ENCODE data around the gene NAAA.
A peak's percentile ranks its signal among the peaks of the same experiment; 100 is the strongest.
"Not testable (repeated sequence)": the region's sequence is repeated elsewhere in the genome, so short reads cannot be mapped to it uniquely, and the experiment has no call there.

NAAA gene

DNA sequence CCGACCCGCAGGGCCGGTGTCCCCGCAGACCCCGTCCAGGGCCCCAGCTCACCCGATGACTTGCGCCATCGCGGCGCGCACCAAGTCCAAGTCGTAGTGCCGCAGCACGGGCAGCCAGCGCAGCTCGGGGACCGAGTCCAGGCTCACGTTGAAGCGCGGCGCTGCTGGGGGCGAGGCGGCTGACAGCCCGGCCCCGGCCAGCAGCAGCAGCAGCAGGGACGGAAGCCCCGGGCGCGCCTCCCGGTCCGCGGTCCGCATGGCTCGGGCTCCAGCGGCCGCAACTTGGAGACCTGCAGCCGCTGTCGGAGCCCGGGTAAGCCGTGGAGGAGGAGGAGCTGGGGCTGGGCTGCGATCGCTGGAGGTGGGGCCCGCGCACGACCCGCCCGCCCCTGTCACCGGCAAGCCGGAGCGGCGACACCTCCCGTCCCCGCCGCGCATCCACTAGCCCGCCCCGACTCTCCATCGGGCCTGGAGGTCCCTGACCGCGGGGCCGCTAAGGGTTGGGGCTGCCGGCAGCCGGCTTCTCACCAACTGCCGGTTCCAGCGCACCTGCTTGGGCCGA lies at the start of gene NAAA:
Gene NAAA (minus strand): TSS at position 322 of the 562 bp plus-strand sequence. CDS start 64 bp downstream, at position 258.
- peak; percentile 29 for DNase-seq

DNA sequence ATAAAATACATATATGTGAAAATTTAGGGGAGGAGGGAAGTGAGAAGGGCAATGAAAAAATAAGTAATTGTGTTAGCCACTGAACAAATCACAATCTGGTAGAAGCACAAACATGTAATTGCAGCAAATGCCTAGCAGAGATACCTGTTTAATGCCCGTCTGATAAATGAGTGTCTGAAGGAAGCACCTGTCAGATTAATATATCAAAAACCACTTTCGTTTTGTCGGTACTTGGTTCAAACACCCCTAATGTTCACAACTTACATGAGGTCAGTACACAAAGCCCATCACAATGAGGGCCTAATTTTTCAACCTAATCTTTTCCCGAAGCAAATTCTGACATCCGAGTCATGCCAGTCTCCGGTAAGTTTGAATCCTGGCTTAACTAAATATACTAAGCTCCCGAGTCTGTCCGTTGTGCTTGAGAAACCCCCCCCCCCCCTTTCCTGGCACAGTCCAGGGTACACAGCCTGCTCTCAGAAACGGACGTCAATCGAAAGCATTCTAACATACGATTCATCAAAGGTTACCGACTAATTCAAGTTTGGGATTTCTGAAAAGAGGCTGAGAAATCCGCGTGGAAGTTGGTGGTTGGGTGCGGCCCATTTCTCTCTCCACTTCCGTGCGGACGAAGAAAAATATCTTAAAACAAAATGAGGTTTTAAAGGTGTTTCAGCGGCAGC lies 49.2 kb upstream of the NAAA start:
- no peak for DNase-seq

DNA sequence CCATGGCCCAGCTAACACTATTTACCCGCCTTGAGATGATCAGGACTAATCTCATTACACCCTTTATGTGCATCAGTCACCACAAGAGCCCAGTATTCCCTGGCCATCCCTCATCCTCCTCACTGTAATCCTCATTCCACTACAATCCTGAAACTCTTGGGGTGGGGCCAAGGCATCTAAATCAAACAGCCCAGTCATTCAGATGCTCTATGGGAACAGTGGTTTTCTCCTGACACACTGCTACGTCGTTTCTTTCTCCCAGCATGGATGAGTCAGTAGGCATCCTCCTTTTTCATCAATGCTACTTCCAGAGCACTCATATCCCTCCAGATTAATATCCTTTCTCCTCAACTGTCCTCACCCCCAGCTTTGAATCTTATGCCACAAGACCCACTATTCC lies 44.3 kb upstream of the NAAA start:
- DNase-seq = no peak

DNA sequence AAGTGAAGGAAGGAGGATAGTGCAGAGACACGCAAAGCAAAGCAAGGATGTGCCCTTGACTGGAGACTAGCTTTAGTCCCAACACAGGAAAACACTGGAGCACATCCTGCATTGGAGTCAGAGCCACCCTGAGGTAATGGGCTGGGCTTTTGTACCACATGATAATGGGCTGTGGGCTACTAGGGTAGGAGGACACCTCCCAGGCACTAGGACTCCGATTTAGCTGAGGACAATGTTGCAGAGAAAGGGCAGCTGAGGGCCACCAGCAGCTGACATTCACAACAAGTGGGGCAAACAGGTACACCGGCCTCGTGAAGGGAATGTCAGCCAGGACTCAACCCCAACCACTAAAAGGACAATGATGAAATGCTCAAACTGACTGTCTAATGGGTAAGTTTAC lies 39.8 kb upstream of the NAAA start:
- no peak for DNase-seq

DNA sequence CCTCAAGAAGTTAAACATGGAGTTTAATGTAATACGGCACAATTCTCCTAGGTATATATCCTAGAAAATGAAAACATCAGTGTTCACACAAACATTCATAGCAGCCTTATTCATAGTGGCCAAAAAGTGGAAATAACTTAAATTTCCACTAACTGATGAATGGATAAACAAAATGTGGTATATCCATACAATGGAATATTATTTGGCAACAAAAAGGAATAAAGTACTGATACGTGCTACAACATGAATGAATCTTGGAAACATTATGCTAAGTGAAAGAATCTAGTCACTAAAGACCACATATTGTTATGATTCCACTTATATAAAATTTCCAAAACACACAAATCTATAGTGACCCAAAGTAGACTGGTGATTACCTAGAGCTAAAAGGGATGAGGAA lies 35.4 kb upstream of the NAAA start:
- DNase-seq = no peak

DNA sequence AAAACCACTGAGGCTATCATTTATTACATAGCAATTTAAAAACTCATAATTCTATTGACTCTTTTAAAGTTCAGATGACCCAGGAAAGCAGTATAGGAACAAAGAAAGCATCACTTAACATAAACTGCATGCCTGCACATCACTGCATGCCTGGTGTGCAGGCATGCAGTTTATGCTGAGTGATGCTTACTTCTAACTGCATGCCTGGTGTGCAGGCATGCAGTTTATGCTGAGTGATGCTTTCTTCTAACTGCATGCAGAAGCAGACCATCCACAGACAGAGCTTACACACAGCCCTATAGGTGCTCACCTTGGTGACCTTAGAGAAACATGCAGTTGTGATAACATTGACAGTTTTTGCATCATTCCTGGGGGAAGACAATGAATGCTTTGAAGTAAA lies 33.0 kb upstream of the NAAA start:
- no peak for DNase-seq

DNA sequence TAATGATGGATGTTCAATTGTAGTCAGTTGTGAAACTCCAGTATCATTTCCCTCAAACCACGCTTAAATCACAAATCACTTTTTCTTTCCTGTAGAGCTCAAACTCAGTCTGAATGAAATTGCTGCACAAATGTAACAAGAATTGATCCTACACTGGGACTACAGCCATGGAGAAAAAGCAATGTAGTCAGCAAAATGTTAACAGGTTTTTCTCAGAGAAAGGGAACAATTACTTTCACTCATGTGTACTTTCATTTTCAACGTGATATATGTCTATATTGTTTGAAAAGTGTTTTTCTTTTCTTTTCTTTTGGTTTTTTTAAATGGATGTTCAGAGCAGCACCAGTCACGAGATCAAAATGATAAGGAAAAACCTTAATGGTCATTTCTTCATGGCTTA lies 27.3 kb upstream of the NAAA start:
- DNase-seq = no peak

DNA sequence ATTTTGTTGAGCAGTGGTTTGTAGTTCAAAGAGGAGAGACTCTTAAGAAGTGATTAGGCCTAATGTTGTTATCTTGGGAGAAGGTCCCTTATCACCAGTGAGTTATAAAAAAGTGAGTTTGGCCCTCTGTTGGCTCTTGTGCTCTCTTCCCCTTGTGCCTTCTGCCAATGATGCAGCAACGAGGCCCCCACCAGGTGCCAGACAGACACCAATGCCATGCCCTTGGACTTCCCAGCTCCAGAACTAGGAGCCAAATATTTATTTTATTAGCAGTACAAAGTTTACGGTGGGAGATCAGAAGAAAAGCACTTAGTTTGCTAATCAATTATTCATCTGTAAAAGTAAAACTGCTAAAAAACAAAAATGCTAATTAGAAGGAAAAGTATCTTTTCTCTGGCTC lies 22.7 kb upstream of the NAAA start:
- no peak for DNase-seq

DNA sequence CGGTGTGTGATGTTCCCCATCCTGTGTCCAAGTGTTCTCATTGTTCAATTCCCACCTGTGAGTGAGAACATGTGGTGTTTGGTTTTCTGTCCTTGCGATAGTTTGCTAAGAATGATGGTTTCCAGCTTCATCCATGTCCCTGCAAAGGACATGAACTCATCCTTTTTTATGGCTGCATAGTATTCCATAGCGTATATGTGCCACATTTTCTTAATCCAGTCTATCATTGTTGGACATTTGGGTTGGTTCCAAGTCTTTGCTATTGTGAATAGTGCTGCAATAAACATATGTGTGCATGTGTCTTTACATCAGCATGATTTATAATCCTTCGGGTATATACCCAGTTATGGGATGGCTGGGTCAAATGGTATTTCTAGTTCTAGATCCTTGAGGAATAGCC lies 21.3 kb upstream of the NAAA start:
- DNase-seq = not testable (repeated sequence)

DNA sequence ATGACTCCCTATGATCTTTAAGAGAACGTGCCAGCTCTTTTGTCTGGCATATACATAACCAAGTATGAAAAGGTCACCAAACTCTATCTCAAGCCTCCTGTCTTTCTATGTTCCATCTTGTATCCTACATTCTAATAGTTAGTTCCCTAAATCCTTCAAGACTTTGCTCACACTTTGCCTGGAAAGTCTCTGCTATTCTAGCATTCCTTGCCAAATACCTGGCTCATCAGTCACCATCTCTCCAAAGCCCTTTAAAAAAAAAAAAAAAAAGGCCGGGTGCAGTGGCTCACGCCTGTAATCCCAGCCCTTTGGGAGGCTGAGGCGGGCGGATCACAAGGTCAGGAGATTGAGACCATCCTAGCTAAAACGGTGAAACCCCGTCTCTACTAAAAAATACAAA lies 17.7 kb upstream of the NAAA start:
- not testable (repeated sequence) for DNase-seq

DNA sequence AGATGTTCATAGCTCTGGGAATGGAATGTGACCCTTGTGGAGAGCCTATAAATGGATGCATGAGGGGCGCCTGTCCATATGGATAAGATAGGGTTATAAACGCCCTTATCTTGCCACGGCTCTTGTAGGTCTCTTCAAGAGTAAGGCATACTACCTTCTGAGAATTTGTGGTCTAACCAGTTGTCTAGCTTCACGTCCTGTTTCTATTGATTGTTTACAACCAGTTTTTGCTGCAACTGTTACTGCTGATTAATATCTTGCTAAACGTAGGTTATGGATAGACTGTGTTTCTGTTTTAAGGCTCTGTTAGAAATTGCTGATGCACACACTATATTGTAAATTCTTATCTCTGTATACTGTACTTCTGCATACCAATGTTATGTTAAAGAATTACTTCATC lies 14.0 kb upstream of the NAAA start:
- not testable (repeated sequence) for DNase-seq

DNA sequence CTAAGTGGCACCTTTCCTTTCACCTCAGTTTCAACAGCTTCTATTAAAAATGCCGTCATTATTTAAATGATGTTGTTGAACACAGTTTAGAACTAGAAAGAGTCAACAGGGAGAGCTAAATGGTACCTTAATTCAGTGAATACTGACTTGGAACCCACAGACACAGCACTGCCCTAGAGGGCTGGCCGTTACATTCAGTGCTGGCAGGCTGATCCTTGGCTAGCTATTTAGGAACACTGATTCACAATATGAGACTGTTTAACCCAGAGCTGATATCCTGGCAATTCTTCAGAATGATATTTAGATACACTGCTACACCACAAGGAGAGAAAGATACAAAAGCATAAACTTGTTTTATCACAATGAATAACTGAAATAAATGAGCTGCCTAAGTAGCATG lies 12.7 kb upstream of the NAAA start:
- no peak for DNase-seq

DNA sequence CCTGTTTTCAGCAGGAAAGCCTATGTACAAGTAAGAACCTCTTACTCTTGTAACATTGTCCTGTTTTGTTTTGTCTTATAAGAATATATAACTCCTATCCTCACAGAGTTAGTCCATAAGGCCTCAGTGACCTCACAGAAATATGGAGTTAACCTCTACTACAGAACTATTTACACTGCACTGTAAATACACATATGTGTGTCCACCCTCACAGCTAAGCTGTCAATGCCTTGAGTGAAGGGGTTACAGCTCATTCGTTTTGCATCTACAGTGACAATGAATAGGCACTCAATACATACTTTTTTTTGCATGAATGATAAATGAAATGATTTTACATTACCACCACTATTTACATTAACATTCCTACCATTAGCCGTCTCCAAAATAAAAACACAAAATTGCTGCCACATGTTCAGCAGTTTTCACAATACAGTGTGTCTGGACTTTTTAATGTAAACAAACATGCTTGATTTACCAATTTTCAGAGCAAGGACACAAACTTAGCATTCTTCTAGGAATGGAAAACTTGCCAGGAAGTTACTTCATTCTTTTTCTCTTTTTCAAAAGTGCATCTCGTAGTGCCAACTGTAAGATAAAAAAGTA lies 9.5 kb upstream of the NAAA start:
- DNase-seq = no peak

DNA sequence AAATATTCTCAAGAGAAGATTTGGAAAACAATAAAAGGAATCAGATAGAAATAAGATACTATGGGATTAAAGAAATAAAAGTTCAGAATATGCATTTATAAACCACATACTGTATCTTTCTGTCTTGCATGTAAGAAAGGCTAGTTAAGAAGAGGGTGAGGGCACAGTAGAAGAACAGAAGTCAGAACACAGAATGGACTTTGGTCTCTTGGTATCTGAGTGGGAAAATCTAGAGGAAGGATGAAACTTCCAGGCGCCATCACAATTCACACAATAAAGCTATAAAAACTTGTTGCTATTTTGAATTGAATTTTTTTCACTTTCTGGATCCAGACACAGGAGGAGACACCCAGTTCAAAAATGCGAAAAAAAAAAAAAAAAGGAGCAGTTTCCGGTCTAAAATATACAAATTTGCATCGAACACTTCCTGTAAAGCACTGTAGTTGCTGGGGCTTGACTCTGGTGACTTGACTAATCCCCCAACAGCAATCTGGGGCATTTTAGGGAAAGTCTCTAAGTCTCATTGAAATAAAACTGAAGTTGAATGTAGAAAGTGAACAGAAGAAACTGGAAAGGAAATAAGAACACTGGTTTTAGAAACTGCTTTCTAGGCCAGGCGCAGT lies 8.1 kb upstream of the NAAA start:
- no peak for DNase-seq

DNA sequence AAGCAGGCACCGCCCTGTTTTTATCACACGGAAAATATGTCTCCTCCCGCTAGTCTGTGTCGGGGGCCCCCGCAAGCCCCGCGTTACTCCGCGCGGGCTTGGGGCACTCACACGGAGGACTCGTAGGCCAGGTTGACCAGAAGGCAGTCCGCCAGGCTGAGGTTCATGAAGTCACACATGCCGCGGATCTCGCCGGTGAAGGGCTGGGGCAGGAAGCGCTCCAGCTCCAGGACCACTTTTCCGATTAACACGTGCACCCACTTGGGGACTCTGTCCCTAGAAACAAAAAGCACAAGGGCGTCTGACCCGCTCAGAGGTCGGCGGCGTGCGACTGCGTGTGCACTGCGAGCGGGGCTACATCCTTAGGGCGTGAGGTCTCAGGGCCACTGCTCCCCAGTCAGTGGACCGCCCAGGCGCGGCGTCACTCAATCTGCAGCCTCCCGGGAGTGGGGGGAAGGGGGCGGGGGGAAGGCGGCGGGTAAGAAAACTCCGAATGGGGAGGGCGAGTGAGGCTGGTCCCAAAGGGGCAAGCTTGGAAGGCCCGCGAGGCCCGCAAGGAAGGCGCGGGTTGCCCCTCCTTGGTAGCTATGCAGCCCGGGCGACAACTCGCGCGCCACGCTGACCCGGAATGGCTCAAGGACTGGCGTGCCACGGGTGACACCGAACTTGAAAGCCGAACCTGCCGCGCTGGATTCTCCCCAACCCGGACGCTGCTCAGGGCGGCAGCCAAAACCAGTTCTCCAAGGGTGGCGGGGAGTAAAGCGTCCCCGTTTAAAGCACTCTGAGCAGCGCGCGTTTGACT lies 722 bp downstream of the NAAA start:
- no peak for DNase-seq

DNA sequence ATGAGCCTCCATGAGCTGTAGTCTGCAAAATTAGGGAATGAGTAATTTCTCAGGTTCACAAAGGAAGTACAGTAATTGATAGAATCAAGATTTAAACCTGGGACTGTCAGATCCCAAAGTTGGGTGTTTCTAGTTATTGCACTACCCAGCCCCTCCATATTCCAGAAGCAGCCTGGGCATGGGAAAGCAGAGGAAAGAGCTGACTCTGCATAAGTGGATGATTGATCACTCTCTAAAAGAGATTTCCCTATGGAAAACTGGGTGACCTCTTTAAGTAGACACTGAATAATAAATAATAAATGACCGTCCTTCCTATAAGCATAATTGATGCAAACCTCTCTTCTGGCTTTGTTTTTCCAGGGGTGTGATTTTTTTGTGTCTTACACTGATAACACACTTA lies 5.2 kb downstream of the NAAA start:
- no peak for DNase-seq

DNA sequence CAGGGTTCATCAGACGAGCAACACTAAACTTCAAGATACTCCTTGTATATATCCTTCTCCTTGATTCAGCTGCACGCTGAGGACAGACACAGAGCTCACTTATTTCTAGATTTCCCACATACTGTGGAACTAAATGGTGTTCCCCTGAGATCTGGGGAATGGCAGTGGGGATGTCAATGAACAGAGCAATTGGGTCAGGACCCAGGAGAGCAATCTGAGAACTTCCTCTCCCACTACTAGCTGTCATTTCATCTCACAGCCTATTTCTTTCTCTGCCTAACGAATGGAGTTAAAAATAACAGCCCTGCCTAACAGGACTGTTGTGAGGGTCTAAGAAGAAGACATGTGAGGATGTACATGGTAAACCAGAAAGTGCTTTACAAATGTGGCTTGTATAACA lies 10.7 kb downstream of the NAAA start:
- DNase-seq = no peak

DNA sequence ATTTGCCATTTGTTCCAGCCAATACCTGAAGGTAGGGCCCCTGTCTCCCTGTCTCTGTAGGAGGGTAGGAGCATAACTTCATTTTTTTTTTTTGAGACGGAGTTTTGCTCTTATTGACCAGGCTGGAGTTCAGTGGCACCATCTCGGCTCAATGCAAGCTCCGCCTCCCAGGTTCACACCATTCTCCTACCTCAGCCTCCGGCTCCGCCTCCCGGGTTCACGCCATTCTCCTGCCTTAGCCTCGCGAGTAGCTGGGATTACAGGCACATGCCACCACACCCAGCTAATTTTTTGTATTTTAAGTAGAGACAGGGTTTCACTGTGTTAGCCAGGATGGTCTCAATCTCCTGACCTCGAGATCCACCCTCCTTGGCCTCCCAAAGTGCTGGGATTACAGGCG lies 15.9 kb downstream of the NAAA start:
- not testable (repeated sequence) for DNase-seq

DNA sequence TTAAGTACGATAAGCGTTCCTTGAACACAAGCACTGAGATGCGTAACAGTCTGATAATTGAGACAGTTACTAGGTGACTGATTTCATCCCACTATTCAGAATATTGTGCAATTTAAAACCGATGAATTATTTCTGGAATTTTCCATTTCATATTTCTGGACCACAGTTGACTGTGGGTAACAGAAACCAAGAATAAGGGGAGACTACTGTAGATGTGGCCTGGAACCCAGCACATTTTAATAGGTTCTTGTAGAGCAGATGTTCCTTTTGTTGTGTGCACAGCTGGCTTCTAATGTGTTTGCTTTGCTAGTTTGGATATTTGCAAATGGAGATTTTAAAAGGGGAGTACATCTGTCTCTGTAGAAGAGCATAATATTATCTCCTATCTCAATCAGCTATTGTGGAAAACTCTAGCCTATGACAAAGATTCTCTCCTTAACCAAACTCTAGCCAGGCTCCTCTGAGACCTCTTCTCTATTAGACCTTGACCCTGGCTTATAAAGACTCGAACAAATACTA lies 16.4 kb downstream of the NAAA start:
- DNase-seq = no peak

DNA sequence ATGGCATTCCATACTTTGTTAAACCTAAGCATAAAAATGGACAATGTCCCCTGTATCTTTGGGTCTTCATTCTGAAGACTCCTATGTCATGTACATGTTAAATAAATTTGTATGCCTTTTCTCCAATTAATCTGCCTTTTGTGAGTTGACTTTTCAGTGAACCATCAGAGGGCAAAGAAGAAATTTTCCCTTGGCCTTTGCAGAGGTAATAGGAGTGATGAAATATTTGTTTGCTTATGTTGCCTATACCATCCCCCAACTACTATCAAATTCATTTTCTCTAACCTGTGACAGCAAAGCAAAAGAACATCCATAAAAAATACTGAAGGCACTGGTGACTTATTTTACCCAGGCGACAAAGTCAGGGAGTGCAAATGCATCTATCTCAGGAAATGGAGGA lies 18.2 kb downstream of the NAAA start:
- no peak for DNase-seq

DNA sequence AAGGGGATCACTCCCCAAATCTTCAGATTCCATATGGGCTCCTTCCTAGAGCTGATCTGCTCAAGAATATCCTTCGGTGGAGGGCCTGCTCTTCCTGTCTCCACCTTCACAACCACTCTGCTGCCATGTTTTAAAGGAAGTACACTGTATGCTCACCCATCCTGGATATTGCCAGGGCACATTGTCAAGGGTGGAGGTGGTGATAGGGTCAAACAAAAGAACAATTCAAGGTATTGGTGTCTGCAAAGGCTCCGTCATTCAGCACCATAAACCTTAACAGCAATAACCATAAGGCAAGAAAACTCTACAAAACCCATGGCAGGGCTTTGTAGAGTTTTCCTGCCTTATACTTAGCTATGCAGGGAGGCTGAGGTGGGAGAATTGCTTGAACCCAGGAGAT lies 18.9 kb downstream of the NAAA start:
- no peak for DNase-seq

DNA sequence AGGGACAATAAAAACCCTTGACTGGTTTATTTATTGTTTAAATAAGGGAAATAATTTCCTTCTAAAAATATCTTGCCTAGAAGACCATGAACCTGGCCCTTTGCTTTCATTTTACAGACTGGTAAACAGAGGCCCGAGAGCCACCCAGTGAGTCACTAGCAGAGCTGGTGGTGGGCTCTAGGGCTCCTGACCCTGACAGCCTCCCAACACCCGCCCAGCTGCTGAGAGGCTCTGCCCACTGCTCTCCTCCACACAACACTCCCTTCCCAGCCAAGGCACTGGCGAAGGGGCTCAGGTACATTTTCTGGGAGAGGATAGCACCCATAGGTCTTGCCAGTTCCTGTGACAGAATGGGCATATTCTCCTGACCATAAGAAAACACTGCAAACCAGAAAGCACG lies 20.5 kb downstream of the NAAA start:
- no peak for DNase-seq

DNA sequence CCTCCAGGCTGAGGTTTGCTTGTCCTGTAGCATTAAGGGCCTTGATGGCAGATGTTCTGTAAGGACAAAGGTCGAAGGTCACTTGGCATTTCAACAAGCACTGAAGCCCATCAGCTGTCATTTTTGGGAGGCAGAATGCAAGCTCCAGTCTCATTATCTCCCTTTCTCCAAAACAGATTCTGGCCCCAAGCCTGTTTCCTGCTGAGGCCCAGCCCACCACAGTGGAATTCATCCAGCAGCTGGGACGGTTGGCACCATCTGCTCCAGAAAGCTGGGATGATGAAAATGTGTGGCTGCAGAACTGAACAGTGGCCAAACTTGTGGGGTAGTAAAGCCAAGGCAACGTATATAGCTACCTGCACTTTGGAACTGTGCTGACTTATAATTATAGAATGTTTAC lies 20.9 kb downstream of the NAAA start:
- DNase-seq = no peak
